22Rv1 (cell line): ENCODE data around the gene POMT2.

Source experiments
- CTCF ChIP-seq: fragments of 450-650 bp; IDR thresholded peaks from 2 replicates; pipeline ENCODE4 v1.5.1; 2017; ENCODE audit warnings: mild to moderate bottlenecking
- ZFX ChIP-seq: fragments of 450-650 bp; IDR thresholded peaks from 2 replicates; pipeline ENCODE4 v1.6.1; 2017; ENCODE audit warnings: antibody characterized with exemption, borderline replicate concordance

- no peak for TF ChIP-seq CTCF
- no peak for TF ChIP-seq ZFX
These were observed 69.8 kb downstream of the POMT2 start for GRCh38 chr14:77250927-77251326.
